ENCODE data around the gene RND1. TPM values are rescaled to one million over a fixed set of nuclear protein-coding genes. Genes with fewer than 3 reads are reported as not detected.

RND1 gene
- polyA plus RNA-seq, 1 of the 3 experiments (the other 2 are of a cell fraction) = 0.39 TPM

- Histone ChIP-seq H3K27me3 (ENCODE audit: insufficient read depth) (no peaks in the 10 kb centered on the region), H3K9me2 (no peaks in the 10 kb centered on the region), H3K27ac (ENCODE audit: low read depth in 2 of 2, low read length in 1 of 2) (no peak overlapping the region), H3K9me3 (no peaks in the 10 kb centered on the region), H3K9ac (no peak overlapping the region), H3K4me2 (no peak overlapping the region), H3K36me3 (replicated peaks in 1 of 2; ENCODE audit: control insufficient read depth in 1 of 2, insufficient read depth in 2 of 2, low read length in 1 of 2) (peaks cover 3 to 57% of the 10 kb centered on the region in 2 experiments), H4K20me1 (ENCODE audit: insufficient read depth) (peaks cover 6% of the 10 kb centered on the region; the same call in 1 of the 2 replicates), H2AFZ (ENCODE audit: low read depth) (no peak overlapping the region), H3K4me3 (ENCODE audit: low read depth in 2 of 2, low read length in 1 of 2) (no peak overlapping the region), H3K79me2 (ENCODE audit: insufficient read depth) (peaks cover 10% of the 10 kb centered on the region; the same call in 1 of the 2 replicates), H3K4me1 (ENCODE audit: control insufficient read depth in 1 of 2, insufficient read depth in 2 of 2, low read depth in 1 of 2, low read length in 1 of 2) (peaks cover 6 to 17% of the 10 kb centered on the region in 2 experiments; a peak in 3 of 4 replicates), H3F3A (replicated peaks; ENCODE audit: insufficient read depth) (no peaks in the 10 kb centered on the region)
- WGBS (ENCODE audit: low lambda C conversion rate) = 92% methylated on average over 10 of the region's 11 CpGs
- CTCF ChIA-PET = interaction anchor here (1.5 to 2.2 kb wide), 4 partner anchors 8 to 174 kb away, joined by 3 to 9 read pairs (median 6); no protein-coding TSS in a partner anchor
- POLR2A ChIA-PET = no interaction called here
- TF ChIP-seq MAX (IDR thresholded peaks at IDR 0.05; ENCODE audit: low read depth) (no peak), TAF1 (IDR thresholded peaks at IDR 0.05; ENCODE audit: borderline replicate concordance, low read depth, low read length) (no peak), GATA2 (CRISPR knock-in tag; IDR thresholded peaks at IDR 0.05) (no peak), CTCF (IDR thresholded peaks at IDR 0.05) (no peak), TEAD4 (IDR thresholded peaks at IDR 0.05; ENCODE audit: borderline replicate concordance, insufficient read depth) (no peak), FOXM1 (IDR thresholded peaks at IDR 0.05; ENCODE audit: low read depth) (no peak), JUND (IDR thresholded peaks at IDR 0.05) (no peak), IRF3 (IDR thresholded peaks at IDR 0.05; ENCODE audit: low read depth, low read length) (no peak), GABPA (IDR thresholded peaks at IDR 0.05; ENCODE audit: low read depth) (no peak), FOXJ3 (CRISPR knock-in tag; IDR thresholded peaks at IDR 0.05) (no peak), YY1 (IDR thresholded peaks at IDR 0.05; ENCODE audit: low read depth) (no peak), EP300 (IDR thresholded peaks at IDR 0.05; ENCODE audit: borderline replicate concordance in 1 of 2, low read depth in 1 of 2, low read length in 1 of 2) (no peak), SMC3 (IDR thresholded peaks at IDR 0.05; ENCODE audit: low read depth, low read length) (no peak), POLR2AphosphoS5 (IDR thresholded peaks at IDR 0.05; ENCODE audit: low read depth, low read length) (no peak), FOSL2 (IDR thresholded peaks at IDR 0.05; ENCODE audit: borderline replicate concordance, low read depth) (no peak), MEF2A (IDR thresholded peaks at IDR 0.05; ENCODE audit: borderline replicate concordance, low read depth) (no peak), ZBTB33 (IDR thresholded peaks at IDR 0.05; ENCODE audit: borderline replicate concordance, low read depth) (no peak), USF1 (IDR thresholded peaks at IDR 0.05; ENCODE audit: borderline replicate concordance, low read depth) (no peak)
- no peak for DNase-seq
These were observed 42.4 kb downstream of the RND1 start for GRCh38 chr12:48823281-48823680.

All from SK-N-SH (cell line).